ENCODE data around the gene ABCD1. TPM values are rescaled to one million over a fixed set of nuclear protein-coding genes. Genes with fewer than 3 reads are reported as not detected.
A peak's percentile ranks its signal among the peaks of the same experiment; 100 is the strongest.

The ABCD1 gene
- total RNA-seq, 1 experiment from 2014 or later, result 31.6 TPM

DNA sequence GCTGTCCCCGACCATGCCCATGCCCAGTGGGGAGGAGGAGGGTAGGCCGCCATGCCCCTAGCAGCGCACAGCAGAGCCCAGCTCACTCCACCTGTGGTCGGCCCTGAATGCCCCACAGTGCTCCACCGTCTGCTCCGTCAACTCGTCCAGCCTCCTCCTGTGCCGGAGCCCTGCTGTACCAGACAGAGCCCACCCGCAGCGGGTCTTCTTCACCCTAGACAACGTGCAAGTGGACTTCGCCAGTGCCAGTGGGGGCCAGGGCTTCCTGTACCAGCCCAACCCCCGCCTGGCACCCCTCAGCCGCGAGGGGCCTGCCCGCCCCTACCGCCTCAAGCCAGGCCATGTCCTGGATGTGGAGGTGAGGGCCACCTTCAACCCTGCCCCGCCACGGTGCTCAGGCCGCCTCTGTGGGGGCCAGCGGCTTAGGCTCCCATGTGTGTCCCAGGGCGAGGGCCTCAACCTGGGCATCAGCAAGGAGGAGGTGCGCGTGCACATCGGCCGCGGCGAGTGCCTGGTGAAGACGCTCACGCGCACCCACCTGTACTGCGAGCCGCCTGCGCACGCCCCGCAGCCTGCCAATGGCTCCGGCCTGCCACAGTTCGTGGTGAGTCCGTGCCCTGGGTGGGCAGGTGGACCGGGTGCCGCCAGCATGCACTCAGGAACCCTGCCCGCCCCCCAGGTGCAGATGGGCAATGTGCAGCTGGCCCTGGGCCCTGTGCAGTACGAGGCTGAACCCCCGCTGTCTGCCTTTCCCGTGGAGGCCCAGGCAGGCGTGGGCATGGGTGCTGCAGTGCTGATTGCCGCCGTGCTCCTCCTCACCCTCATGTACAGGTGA lies 49.3 kb downstream of the ABCD1 start:
- DNase-seq (ENCODE audit: low spot score), result no peak

DNA sequence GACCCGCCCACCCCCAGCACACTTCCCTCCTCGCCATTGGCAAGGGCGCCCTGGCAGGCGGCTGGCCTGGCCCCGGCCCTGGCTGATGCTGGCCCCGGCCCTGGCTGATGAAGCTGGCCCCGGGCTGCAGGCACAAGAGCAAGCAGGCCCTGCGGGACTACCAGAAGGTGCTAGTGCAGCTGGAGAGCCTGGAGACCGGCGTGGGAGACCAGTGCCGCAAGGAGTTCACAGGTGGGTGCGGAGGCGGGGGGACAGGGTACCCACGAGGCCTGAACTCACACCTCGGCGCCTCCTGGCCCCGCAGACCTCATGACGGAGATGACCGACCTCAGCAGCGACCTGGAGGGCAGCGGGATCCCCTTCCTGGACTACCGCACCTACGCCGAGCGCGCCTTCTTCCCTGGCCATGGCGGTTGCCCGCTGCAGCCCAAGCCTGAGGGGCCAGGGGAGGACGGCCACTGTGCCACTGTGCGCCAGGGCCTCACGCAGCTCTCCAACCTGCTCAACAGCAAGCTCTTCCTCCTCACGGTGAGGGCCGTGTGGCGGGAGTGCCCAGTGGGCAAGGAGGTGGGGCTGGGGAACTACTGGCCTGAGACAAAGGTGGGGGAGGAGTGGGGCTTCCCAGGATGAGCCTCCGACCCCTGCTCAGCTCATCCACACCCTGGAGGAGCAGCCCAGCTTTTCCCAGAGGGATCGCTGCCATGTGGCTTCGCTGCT lies 50.1 kb downstream of the ABCD1 start:
- DNase-seq (ENCODE audit: low spot score), result no peak

- no peak for DNase-seq (ENCODE audit: low spot score)
These were observed 50.9 kb downstream of the ABCD1 start for GRCh38 chrX:153775293-153776119.

GRCh38 chrX:153776120-153776599 lies 51.5 kb downstream of the ABCD1 start:
- DNase-seq (ENCODE audit: low spot score), result no peak

- no peak for DNase-seq (ENCODE audit: low spot score)
These were observed 52.0 kb downstream of the ABCD1 start for GRCh38 chrX:153776611-153777045.

- DNase-seq (ENCODE audit: low spot score), result no peak
These were observed 52.8 kb downstream of the ABCD1 start for GRCh38 chrX:153777261-153778090.

DNA sequence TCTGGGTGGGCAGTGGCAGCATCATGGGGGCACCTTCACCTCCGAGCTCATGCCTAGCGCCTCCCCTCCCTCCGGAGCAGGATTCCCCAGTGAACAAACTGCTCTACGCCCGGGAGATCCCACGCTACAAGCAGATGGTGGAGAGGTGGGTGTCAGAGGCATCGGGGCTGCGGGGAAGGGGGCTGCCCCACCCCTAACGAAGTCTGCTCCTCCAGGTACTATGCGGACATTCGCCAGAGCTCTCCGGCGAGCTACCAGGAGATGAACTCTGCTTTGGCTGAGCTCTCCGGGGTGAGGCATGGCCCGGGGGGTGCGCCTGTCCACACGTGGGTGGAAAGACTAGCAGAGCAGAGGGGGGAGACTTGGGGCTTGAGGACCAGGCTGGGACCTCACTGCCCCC lies 53.5 kb downstream of the ABCD1 start:
- DNase-seq (ENCODE audit: low spot score), result no peak

GRCh38 chrX:153778684-153779101 lies 54.0 kb downstream of the ABCD1 start:
- DNase-seq (ENCODE audit: low spot score), result no peak

DNA sequence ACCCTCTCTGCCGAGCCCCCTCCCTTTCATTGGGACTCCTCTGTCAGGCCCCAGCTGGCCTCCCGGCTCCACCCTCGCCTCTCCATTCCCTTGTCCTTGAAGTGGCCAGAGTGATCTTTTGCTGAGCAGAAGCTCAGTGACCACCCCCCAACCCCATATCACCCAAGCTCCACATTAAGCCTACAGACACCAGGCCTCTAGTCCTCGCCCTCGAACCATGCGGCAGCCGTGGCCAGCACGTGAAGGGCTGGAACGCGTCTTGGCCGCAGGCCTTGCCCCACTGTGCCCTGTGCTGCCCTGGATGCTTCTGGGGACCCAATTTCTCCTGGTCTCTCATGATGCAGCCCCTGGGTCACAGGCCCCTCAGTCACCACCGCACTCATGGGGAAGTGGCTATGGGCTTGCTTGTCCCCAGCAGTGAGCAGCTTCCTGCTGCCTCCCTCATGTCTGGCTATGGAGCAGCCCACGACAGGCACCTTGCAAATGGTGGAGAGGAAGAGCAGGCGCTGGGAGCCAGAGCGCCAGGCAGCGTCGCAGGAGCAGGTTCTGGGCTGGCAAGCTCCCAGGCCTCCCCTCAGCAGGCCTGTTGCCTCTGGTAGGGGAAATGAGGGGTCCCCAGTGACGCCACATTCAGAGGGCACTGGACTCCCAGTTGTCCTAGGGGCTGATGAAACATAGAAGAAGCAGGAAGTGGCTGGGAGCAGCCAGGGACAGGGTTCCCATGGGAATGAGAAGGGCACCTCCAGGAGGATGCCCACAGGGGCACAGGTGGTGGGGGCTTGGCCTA lies 55.4 kb downstream of the ABCD1 start:
- DNase-seq (ENCODE audit: low spot score), result no peak

GRCh38 chrX:153780678-153781427 lies 56.2 kb downstream of the ABCD1 start, which contains the start of gene SRPK3:
SRPK3 (plus strand) TSS chrX:153781041; CDS start chrX:153781087, 46 bp downstream.
- no peak for DNase-seq (ENCODE audit: low spot score)

GRCh38 chrX:153781428-153782047 lies 56.9 kb downstream of the ABCD1 start:
- peak; percentile 36 for DNase-seq (ENCODE audit: low spot score)

- DNase-seq (ENCODE audit: low spot score), result peak; percentile 54
These were observed 57.7 kb downstream of the ABCD1 start for GRCh38 chrX:153782313-153782712.

GRCh38 chrX:153782871-153783270 lies 58.2 kb downstream of the ABCD1 start:
- no peak for DNase-seq (ENCODE audit: low spot score)

GRCh38 chrX:153783378-153784013 lies 58.8 kb downstream of the ABCD1 start:
- DNase-seq (ENCODE audit: low spot score), result no peak

DNA sequence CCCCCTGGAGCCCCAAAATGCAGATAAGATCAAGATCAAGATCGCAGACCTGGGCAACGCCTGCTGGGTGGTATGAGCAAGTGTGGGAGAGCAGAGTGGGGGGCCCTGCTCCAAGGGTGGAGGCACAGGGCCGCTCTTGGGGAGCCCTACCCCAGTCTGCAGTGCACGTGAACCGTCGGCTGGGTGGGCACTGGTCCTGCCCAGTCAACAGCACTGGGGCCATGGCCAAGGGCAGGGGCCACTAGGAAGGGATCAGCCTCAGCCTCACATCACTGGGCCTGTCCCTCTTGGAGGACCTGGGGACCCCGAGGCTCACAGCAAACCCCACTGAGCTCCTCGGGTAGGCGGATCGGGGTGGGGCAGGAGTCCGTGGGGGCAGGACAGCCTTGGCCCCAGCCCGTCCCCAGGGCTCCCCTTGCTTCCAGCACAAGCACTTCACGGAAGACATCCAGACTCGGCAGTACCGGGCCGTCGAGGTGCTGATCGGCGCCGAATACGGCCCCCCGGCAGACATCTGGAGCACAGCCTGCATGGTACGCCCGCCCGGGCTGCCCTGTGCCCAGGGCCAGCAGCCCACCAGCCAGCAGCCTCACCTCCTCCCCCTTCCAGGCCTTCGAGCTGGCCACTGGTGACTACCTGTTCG lies 59.8 kb downstream of the ABCD1 start:
- no peak for DNase-seq (ENCODE audit: low spot score)

GRCh38 chrX:153786669-153787068 lies 62.0 kb downstream of the ABCD1 start:
- no peak for DNase-seq (ENCODE audit: low spot score)

DNA sequence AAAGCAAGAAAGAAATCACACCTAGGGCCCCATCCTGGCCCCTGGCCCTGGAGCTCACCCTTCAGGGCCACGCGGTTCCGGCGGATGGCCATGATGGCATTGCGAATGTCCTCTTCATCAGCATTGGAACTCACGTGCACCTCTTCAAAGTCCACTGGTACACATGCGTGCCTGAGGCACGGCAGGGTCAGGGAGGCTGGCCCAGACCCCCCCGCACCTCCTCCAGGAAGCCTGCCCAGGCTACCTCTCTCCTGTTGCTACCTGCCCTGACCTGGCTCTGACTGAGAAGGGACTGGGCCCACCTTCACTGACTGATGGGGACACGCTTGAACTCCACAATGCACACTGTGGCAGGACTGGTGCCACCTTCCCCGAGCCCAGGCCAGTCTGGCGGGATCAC lies 65.0 kb downstream of the ABCD1 start:
- DNase-seq (ENCODE audit: low spot score), result no peak

Data from HT-29 (cell line).